Ovary (tissue), 9 donors: ENCODE data around the gene TULP4. TPM values are rescaled to one million over a fixed set of nuclear protein-coding genes. Genes with fewer than 3 reads are reported as not detected.
"Not testable (repeated sequence)": the region's sequence is repeated elsewhere in the genome, so short reads cannot be mapped to it uniquely, and the experiment has no call there.

Source experiments
- DNase-seq, 5 donors: peaks; one replicate each; pipeline ENCODE4 v3.0.0-alpha.2; 2019 to 2020
- H3K27ac ChIP-seq, 2 donors: fragments of 200-600 bp; one replicate each; pipeline versions ENCODE4 v1.5.1 to v1.8.0; 2019 to 2022
- H3K27me3 ChIP-seq: fragments of 200-600 bp; one replicate; pipeline ENCODE4 v1.8.0; 2022
- H3K36me3 ChIP-seq: fragments of 200-600 bp; sonication (generic); one replicate; pipeline ENCODE4 v1.5.1; 2019
- H3K4me1 ChIP-seq: one replicate; pipeline ENCODE4 v1.8.1; 2013; ENCODE audit warnings: mild to moderate bottlenecking, moderate library complexity; ENCODE audit not compliant: insufficient read depth
- H3K4me3 ChIP-seq: fragments of 200-600 bp; sonication (generic); one replicate; pipeline ENCODE4 v1.5.1; 2017
- H3K9me3 ChIP-seq, 2 donors: fragments of 200-600 bp in 1 of 2; sonication (generic) in 1 of 2; one replicate each; pipeline versions ENCODE4 v1.5.1 to v1.8.1; 2013 to 2019; ENCODE audit warnings: mild to moderate bottlenecking in 1 of 2, moderate library complexity in 1 of 2
- CTCF ChIP-seq, 3 donors: fragments of 450-650 bp in 2 of 3; fragments of 200-600 bp in 1 of 3; IDR thresholded peaks; one replicate each; pipeline versions ENCODE4 v1.5.1 to v1.8.0; 2016 to 2022; ENCODE audit warnings: antibody characterized with exemption in 3 of 3, mild to moderate bottlenecking in 1 of 3
- EP300 ChIP-seq: sonication (generic); formaldehyde crosslinking; IDR thresholded peaks from one replicate; pipeline ENCODE4 v1.6.1; 2017; ENCODE audit warnings: antibody characterized with exemption
- POLR2A ChIP-seq: fragments of 450-650 bp; IDR thresholded peaks from one replicate; pipeline ENCODE4 v1.6.1; 2017; ENCODE audit warnings: antibody characterized with exemption, mild to moderate bottlenecking, moderate library complexity
- WGBS, 3 donors: extraction: QIAGEN DNeasy Blood & Tissue Kit in 1 of 3; methylation state at CpG; one replicate each; pipeline versions ENCODE4 v1.1.5 to v1.1.7; 2013 to 2017; 5-methylcytosine and 5-hydroxymethylcytosine counted together
- intact Hi-C, 4 donors: fragments of 100-400 bp; cut with DNase I; formaldehyde crosslinking; loops; one replicate each; pipeline versions ENCODE4 v1.11.0 to v1.15.1; 2022 to 2023
- polyA plus RNA-seq, 2 donors: library from polyadenylated mRNA; stranded (reverse); fragments of 200-250 nt in 1 of 2; fragments of 350-450 nt in 1 of 2; fragmentation: Illumina TruSeq in 1 of 2; extraction: RNeasy Lipid Tissue Mini Kit (QIAGEN cat#74804) in 1 of 2; gene quantifications; one replicate each; pipeline ENCODE4 v1.2.3, GENCODE V29; 2013 to 2014
- total RNA-seq, 7 donors: library from RNA; depleted of rRNA in 2 of 7; stranded (reverse); fragments of >200 nt in 2 of 7; fragmentation: NEBNext Ultra II Directional in 3 of 7; extraction: Animal tissue kit (Norgen Biotek cat#: 25700) in 3 of 7; gene quantifications; one replicate each; pipeline versions ENCODE4 v1.1.0 to v1.2.4, GENCODE V29; 2016 to 2023
- donor health status: DM: no; HTN: no; CAD: no; lungs with moderate emphysema.
- donor health status: DM: no; HTN: no; CAD: no.
- donor health status: Bipolar disorder and iron deficiency.
- donor health status: DM: yes; HTN: yes; CAD: no.
- donor health status: DM: no; HTN: no; CAD: no.
- donor health status: DM: yes; HTN: yes; CAD: no.

The TULP4 gene
- total and polyA plus RNA-seq, 9 donors: 7.5 to 152 (median 92.6) TPM

GRCh38 chr6:158334534-158334933 is 22.3 kb downstream of the TULP4 start:
- DNase-seq: no peak
- Histone ChIP-seq H3K4me1 (no peaks in the 10 kb centered on the region), H3K9me3 (no peaks in the 10 kb centered on the region), H3K27ac (no peak overlapping the region), H3K27me3 (no peaks in the 10 kb centered on the region), H3K4me3 (no peak overlapping the region), H3K36me3 (no peaks in the 10 kb centered on the region)
- WGBS, 3 donors: 97 to 99% (median 99%) methylated on average over 2 of the region's 2 CpGs
- intact Hi-C loops: no loop called here
- TF ChIP-seq CTCF (IDR thresholded peaks at IDR 0.05) (no peak), EP300 (no peak), POLR2A (no peak)

GRCh38 chr6:158337332-158337731 is 25.1 kb downstream of the TULP4 start:
- WGBS, 3 donors: 87 to 94% (median 88%) methylated on average over 2 of the region's 2 CpGs
- Histone ChIP-seq H3K4me3 (no peak overlapping the region), H3K9me3 (no peaks in the 10 kb centered on the region), H3K36me3 (no peaks in the 10 kb centered on the region), H3K27ac (no peak overlapping the region), H3K27me3 (no peaks in the 10 kb centered on the region), H3K4me1 (no peaks in the 10 kb centered on the region)
- intact Hi-C loops: no loop called here
- TF ChIP-seq EP300: no peak
- TF ChIP-seq POLR2A: no peak
- no peak for TF ChIP-seq CTCF (IDR thresholded peaks at IDR 0.05)
- no peak for DNase-seq

GRCh38 chr6:158338311-158339112 is 26.2 kb downstream of the TULP4 start:
- 91 to 94% (median 94%) methylated on average over 5 of the region's 5 CpGs for WGBS, 3 donors
- intact Hi-C loops: no loop called here
- DNase-seq: no peak

GRCh38 chr6:158339197-158339596 is 26.9 kb downstream of the TULP4 start:
- DNase-seq, H3K4me1 ChIP-seq, H3K27ac ChIP-seq, intact Hi-C loops, H3K4me3 ChIP-seq, H3K36me3 ChIP-seq, H3K9me3 ChIP-seq, H3K27me3 ChIP-seq: not testable (repeated sequence)
- 76 to 84% (median 79%) methylated on average over 10 of the region's 10 CpGs for WGBS, 3 donors

More at GRCh38 chr6:158338311-158339112, 26.2 kb downstream of the TULP4 start:
- Histone ChIP-seq H3K36me3 (no peaks in the 10 kb centered on the region), H3K27me3 (no peaks in the 10 kb centered on the region), H3K4me1 (no peaks in the 10 kb centered on the region), H3K4me3 (no peak overlapping the region), H3K9me3 (no peaks in the 10 kb centered on the region), H3K27ac (no peak overlapping the region)
- TF ChIP-seq EP300 (no peak), CTCF (IDR thresholded peaks at IDR 0.05) (no peak)

- Histone ChIP-seq H3K9me3 (no peaks in the 10 kb centered on the region), H3K4me3 (no peak overlapping the region), H3K36me3 (no peaks in the 10 kb centered on the region), H3K4me1 (no peaks in the 10 kb centered on the region), H3K27ac (no peak overlapping the region), H3K27me3 (no peaks in the 10 kb centered on the region)
- TF ChIP-seq CTCF (IDR thresholded peaks at IDR 0.05) (no peak), POLR2A (no peak), EP300 (no peak)
- 80 to 95% (median 88%) methylated on average over 4 of the region's 4 CpGs for WGBS, 3 donors
- intact Hi-C loops: no loop called here
- no peak for DNase-seq
Measured at GRCh38 chr6:158340252-158340651, 28.0 kb downstream of the TULP4 start.
